Ovary (tissue), 3 donors: Measurements from ENCODE around the gene CFAP251.

Experiments used
- CTCF ChIP-seq, 3 donors: fragments of 450-650 bp in 2 of 3; fragments of 200-600 bp in 1 of 3; IDR thresholded peaks; one replicate each; pipeline versions ENCODE4 v1.5.1 to v1.8.0; 2016 to 2022; ENCODE audit warnings: antibody characterized with exemption in 3 of 3, mild to moderate bottlenecking in 1 of 3
- POLR2A ChIP-seq: fragments of 450-650 bp; IDR thresholded peaks from one replicate; pipeline ENCODE4 v1.6.1; 2017; ENCODE audit warnings: antibody characterized with exemption, mild to moderate bottlenecking, moderate library complexity
- donor health status: DM: no; HTN: no; CAD: no.

- TF ChIP-seq POLR2A, result no peak
- TF ChIP-seq CTCF (IDR thresholded peaks at IDR 0.05), result no peak
These were observed 86.3 kb downstream of the CFAP251 start for GRCh38 chr12:122004633-122005071.
